Transverse colon (tissue), 4 donors: ENCODE data around the gene HOXC9.

ENCODE experiments used
- CTCF ChIP-seq, 5 experiments: fragments of 200-600 bp in 3 of 5; fragments of 450-650 bp in 2 of 5; sonication (generic) in 3 of 5; IDR thresholded peaks; 1 replicate in 2 of 5; 2 replicates in 3 of 5; pipeline ENCODE4 v1.5.1; 2016 to 2017; ENCODE audit warnings: antibody characterized with exemption in 5 of 5, inconsistent platforms in 3 of 5, mild to moderate bottlenecking in 2 of 5, moderate library complexity in 1 of 5
- POLR2AphosphoS5 ChIP-seq, 3 donors: sonication (generic); formaldehyde crosslinking; IDR thresholded peaks; one replicate each; pipeline ENCODE4 v1.6.1; 2016; ENCODE audit warnings: antibody characterized with exemption in 3 of 3

DNA sequence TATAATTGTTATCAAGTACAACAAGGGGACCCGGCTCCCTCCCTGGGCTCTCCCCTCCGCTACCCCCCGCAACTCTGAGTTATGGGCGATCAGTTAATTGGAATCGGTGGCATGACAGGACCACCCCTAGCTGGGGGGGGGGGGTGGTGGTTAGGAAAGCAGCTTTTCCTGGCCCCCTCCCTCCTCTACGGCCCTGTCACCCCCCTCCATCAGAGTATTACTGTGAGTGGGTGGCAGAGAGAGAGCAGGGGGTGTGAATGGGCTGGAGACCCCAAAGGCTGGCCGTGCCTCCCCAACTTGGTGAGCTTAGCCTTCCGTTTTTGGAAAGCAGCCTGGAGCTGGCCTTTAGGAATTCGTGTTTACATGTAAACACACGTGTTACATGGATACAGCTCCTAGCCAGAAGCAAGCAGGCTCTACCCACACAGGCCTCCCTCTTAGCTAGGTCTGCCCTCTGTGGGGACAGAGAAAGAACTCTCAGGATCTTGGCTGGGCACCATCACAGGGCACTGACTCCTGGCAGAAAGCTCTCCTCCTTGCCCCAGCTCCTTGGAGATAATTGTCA, 52.6 kb downstream of the HOXC9 start:
- TF ChIP-seq CTCF (IDR thresholded peaks at IDR 0.05) (no peak), POLR2AphosphoS5 (IDR thresholded peaks at IDR 0.05) (no peak)
